T-helper 1 cell (primary cell): ENCODE results near the gene MAPK7.

Experiments
- DNase-seq, 5 donors: peaks; one replicate each; pipeline ENCODE4 v3.0.0-alpha.2; 2012 to 2020

MAPK7 gene

GRCh38 chr17:19364699-19365498 lies 13.4 kb upstream of the MAPK7 start:
- no peak for DNase-seq

- no peak for DNase-seq
Measured at GRCh38 chr17:19365499-19365817, 12.8 kb upstream of the MAPK7 start.

- no peak for DNase-seq
Measured at GRCh38 chr17:19365833-19366636, 12.3 kb upstream of the MAPK7 start.

GRCh38 chr17:19366637-19366972 lies 11.7 kb upstream of the MAPK7 start:
- DNase-seq, result no peak

- DNase-seq, result no peak
Measured at GRCh38 chr17:19368229-19368628, 10.1 kb upstream of the MAPK7 start.

- no peak for DNase-seq
Measured at GRCh38 chr17:19369107-19369778, 9.1 kb upstream of the MAPK7 start.

GRCh38 chr17:19369846-19370492 lies 8.3 kb upstream of the MAPK7 start:
- peak in 1 of 5 donors; percentile 79 for DNase-seq

GRCh38 chr17:19370493-19370960 lies 7.8 kb upstream of the MAPK7 start:
- peak in 1 of 5 donors; percentile 42 for DNase-seq

GRCh38 chr17:19371259-19372010 lies 6.9 kb upstream of the MAPK7 start:
- DNase-seq, result peak in 1 of 5 donors; percentile 23

- DNase-seq, result no peak
Measured at GRCh38 chr17:19372011-19372370, 6.3 kb upstream of the MAPK7 start.

GRCh38 chr17:19372439-19372838 lies 5.9 kb upstream of the MAPK7 start:
- no peak for DNase-seq

- no peak for DNase-seq
Measured at GRCh38 chr17:19372866-19373504, 5.3 kb upstream of the MAPK7 start.

- no peak for DNase-seq
Measured at GRCh38 chr17:19374136-19374535, 4.2 kb upstream of the MAPK7 start.

- no peak for DNase-seq
Measured at GRCh38 chr17:19375732-19376131, 2.6 kb upstream of the MAPK7 start.

GRCh38 chr17:19376811-19377210 lies 1.5 kb upstream of the MAPK7 start:
- no peak for DNase-seq

- peak; percentile 88 to 99 (median 91) for DNase-seq
Measured at GRCh38 chr17:19377602-19378415, 489 bp upstream of the MAPK7 start.

GRCh38 chr17:19379361-19380065 lies 1.2 kb downstream of the MAPK7 start:
- no peak for DNase-seq

GRCh38 chr17:19380481-19381301 lies 2.4 kb downstream of the MAPK7 start:
- DNase-seq, result no peak

GRCh38 chr17:19381361-19381740 lies 3.1 kb downstream of the MAPK7 start:
- DNase-seq, result no peak
